ENCODE data around the gene METTL5.

The METTL5 gene

GRCh38 chr2:169781249-169782013 lies 43.3 kb downstream of the METTL5 start:
- DNase-seq (ENCODE audit: low read depth in 2 of 2), result no peak

GRCh38 chr2:169778446-169778845 lies 46.3 kb downstream of the METTL5 start:
- no peak for DNase-seq (ENCODE audit: low read depth in 2 of 2)

- no peak for DNase-seq (ENCODE audit: low read depth in 2 of 2)
These were observed 48.4 kb downstream of the METTL5 start for GRCh38 chr2:169776252-169776761.

- no peak for DNase-seq (ENCODE audit: low read depth in 2 of 2)
These were observed 48.9 kb downstream of the METTL5 start for GRCh38 chr2:169775765-169776164.

- no peak for DNase-seq (ENCODE audit: low read depth in 2 of 2)
These were observed 49.4 kb downstream of the METTL5 start for GRCh38 chr2:169775354-169775753.

- DNase-seq (ENCODE audit: low read depth in 2 of 2), result no peak
These were observed 52.1 kb downstream of the METTL5 start for GRCh38 chr2:169772651-169773050.

GRCh38 chr2:169771612-169772011 lies 53.1 kb downstream of the METTL5 start:
- DNase-seq (ENCODE audit: low read depth in 2 of 2), result no peak

- no peak for DNase-seq (ENCODE audit: low read depth in 2 of 2)
These were observed 53.7 kb downstream of the METTL5 start for GRCh38 chr2:169771021-169771420.

- peak in 1 of 2 donors; percentile 13 for DNase-seq (ENCODE audit: low read depth in 2 of 2)
These were observed 56.3 kb downstream of the METTL5 start for GRCh38 chr2:169768262-169768995.

GRCh38 chr2:169767243-169767888 lies 57.3 kb downstream of the METTL5 start:
- peak; percentile 16 to 23 for DNase-seq (ENCODE audit: low read depth in 2 of 2)

- no peak for DNase-seq (ENCODE audit: low read depth in 2 of 2)
These were observed 59.2 kb downstream of the METTL5 start for GRCh38 chr2:169765523-169765922.

GRCh38 chr2:169761970-169762292 lies 62.8 kb downstream of the METTL5 start:
- no peak for DNase-seq (ENCODE audit: low read depth in 2 of 2)

Data from activated CD8-positive, alpha-beta memory T cell treated with anti-CD3 and anti-CD28 coated beads for 4 hours (primary cell).